Measurements from ENCODE around the gene CCDC179.

CCDC179 gene

DNA sequence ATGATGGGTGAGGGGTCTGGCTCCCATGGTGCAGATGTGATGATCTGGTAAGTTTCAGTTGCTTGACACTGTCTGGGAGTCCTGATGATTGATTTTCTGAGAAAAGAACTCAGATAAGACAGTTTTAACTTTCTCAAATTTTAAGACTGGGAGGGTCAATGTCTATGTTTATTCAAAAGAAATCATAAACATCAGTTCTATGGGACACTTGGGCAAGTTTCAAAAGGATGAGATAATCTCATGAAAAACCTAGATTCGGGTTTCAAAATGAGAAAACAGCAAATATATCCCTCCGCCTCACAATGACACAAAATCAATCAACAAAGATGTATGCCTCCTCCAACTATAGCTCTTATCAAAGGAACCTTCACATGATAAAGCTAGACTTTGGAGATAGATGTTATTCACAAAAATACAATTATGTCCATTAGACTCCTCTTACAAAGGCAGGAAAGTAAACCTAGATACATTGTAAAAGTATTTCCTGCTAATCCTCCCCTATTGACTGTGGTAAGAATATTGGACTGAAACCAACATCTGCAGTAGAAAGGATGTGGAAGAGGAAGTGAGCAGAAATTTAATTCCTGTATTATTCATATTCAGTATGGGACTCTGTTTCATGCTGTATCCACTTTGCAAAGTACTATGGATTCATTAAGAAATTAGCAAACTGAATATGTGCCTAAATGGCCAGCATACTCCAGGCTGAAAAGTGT is 52.3 kb downstream of the CCDC179 start:
- no peak for DNase-seq

DNA sequence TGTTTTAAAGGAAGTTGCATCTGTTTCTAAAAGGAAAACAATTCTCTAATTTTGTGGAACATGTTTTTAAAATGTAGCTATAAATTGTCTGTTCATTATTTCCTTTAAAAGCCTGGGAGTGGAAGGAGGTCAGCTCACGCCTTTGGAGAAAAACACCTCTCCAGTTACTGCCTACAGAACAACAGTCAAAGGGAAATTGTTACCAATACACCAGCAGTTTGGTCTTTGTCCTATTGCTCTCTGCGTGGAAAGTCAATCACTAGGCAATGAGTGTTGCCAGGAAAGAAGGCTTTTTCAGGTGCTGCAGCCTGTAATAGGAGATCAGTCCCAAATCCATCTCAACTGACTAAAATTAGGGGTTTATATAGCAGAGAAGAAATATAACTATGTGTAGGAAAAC is 52.9 kb downstream of the CCDC179 start:
- no peak for DNase-seq

DNA sequence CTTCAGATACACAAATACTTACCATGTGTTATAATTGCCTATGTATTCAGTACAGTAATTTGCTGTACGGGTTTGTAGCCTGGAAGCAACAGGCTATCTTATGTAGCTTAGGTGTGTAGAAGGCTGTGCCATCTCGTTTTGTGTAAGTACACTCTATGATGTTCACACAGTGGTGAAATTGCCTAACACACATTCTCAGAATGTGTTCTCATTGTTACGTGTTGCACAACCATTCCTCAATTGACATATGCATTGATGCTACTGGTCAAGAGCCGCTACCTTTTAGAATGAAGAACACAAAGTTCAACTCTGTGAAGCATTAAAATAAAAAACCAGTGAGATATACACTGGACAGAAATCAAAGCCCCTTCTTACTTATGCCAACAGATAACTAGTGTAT is 57.4 kb downstream of the CCDC179 start:
- DNase-seq, result no peak

DNA sequence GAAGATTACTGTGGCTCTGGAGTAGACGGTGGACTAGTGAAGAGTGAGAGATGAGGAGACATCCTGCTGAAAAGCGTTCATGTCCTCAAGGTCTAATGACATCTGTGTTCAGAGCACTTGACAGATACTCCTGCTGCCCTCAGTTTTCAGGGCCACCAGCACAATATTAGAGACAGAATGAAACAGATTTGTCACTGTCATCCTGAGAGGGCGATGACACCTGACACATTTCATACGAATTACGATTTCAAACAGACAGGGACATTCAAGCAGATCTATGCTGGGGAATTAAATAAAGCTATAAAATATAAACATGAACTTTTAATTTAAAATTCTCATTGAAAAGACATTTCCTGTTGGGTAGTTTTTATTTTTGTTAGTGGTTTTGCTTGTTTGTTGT is 59.8 kb downstream of the CCDC179 start:
- DNase-seq, result no peak

DNA sequence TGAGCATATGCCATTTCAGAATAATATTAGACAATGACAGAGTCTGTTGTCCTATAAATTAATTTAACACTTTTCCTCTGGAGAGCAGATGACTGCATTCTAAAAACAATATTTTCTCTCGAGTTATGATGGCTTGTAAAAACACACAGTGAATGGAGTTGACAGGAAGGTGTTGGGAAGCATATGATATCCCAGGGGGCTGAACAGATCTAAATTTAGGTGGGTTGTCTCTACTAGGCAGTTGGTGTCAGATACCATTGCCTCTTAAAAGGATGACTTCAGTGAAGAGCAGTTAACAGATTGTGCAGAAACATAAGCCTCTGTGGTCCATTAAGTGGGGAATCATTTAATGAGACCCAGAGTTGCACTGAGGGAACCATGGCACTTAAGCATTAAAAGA is 61.4 kb downstream of the CCDC179 start:
- DNase-seq, result no peak

DNA sequence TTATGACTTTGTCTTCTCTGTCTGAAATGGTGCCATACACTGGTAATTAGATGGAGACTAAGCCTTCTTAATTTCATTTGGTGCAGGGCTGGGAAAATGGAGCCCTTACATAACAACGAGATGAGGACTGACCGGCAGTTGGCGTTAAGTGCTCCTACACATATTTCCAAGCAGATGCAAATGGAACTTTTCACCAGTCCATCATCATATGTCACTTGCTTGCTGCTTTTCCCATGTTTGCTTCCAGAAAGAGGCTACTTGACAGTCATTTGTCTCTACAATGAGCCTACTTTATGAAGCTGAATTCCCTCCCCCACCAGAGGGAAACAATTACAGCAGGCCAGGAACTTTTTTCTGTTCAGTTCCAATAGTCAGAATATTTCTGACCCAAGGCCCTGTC is 63.2 kb downstream of the CCDC179 start:
- no peak for DNase-seq

All from NCI-H2107 (cell line).